HG03196 (cell line): ENCODE measurements around the gene PARP8.
"Not testable (repeated sequence)": the region's sequence is repeated elsewhere in the genome, so short reads cannot be mapped to it uniquely, and the experiment has no call there.

Source experiments
- ATAC-seq: cut with Tn5 transposase; IDR thresholded peaks from one replicate; pipeline ENCODE4 v1.9.1; 2021; ENCODE audit not compliant: unreplicated experiment

The PARP8 gene

DNA sequence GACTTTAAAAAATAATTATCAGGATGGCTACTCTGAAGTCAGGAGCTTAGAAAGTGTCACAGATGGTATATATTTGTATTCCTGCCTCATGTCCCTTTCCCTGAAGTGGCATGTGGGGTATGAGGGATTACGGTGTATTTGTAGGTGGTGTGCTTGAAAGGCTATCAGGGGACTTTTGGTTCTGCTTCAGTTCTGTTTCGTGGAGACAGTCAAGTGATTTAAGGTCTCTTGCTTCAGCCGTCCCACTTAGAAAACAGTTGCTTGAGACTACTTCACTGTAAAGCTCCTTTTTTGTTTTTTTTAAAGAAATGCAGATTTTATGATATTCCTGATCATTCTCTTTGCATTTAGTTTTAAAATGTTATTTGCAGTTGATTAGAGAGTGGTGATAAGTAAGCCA lies 18.3 kb downstream of the PARP8 start:
- ATAC-seq: no peak

DNA sequence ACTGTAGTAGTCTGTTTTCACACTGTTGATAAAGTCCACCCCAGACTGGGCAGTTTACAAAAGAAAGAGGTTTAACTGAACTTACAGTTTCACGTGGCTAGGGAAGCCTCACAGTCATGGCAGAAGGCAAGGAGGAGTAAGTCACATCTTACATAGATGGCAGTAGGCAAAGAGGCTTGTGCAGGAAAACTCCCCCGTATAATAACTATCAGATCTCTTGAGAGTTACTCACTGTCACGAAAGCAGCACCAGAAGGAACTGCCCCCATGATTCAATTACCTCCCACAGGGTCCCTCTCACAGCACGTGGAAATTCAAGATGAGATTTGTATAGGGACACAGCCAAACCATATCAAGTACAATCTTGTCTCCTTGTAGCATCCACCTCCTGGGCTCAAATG lies 21.1 kb downstream of the PARP8 start:
- no peak for ATAC-seq

DNA sequence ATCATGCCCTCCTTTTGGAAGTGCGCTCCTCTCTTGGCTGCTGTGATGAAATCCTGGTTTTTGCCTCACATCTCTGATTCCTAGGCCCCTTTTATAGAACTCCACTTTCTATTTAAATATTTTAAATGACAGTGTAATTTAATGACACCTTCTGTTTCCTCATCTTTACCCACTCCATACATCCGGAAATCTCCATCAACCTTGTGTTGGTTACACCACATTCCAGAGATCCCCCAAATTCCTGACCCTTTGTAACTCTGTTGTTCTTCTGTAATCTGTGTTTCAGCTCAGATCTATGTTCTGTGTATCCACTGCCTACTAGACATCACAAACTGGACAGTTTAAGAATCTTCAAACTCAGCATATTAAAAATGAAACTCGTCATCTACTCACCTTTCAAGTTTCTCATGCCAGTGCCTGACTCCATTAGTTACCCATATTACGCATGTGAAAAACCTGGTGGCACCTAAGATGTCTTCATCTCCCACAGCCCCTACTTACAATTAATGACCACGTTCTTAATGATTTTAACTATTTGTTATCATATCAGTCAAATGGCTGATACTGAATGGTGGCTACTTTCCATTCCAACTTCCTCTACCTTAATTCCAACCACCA lies 25.1 kb downstream of the PARP8 start:
- no peak for ATAC-seq

DNA sequence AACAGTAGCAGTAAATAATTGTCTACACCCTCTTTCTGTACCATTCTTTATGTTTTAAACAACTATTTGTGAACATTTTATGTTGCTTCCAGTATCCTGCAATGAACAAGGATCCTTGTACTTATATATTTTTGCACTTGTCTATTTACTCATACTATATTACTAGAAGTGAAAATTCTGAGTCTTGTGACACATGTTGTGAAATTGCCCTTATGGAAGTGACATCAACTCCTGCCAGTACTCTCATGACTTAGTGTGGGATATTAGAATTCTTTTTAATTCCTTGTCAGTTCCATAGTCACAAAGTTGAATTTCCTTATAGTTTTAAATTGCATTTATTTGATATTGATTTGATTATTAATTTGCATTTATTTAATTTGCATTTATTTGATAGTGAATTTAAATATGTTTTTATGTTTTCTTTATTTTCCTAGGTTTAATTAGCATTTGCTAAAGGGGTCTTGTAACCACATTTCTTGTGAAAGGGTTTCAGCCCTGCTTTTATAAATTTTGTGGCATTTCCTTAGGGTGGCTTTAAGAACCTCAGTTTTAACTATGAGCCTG lies 27.7 kb downstream of the PARP8 start:
- no peak for ATAC-seq

DNA sequence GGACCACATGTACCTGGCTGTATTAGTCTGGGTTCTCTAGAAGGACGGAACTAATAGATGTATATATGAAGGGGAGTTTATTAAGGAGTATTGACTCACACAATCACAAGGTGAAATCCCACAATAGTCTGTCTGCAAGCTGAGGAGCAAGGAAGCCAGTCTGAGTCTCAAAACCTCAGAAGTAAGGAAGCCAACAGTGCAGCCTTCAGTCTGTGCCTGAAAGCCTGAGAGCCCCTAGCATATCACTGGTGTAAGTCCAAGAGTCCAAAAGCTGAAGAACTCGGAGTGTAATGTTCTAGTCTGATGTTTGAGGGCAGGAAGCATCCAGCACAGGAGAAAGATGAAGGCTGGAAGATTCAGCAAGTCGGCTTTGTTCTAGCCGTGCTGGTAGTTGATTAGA lies 28.2 kb downstream of the PARP8 start:
- not testable (repeated sequence) for ATAC-seq

- ATAC-seq: no peak
Observed at GRCh38 chr5:50697739-50698138, 31.3 kb downstream of the PARP8 start.

GRCh38 chr5:50699737-50700136 lies 33.3 kb downstream of the PARP8 start:
- no peak for ATAC-seq

GRCh38 chr5:50700706-50701105 lies 34.3 kb downstream of the PARP8 start:
- no peak for ATAC-seq

DNA sequence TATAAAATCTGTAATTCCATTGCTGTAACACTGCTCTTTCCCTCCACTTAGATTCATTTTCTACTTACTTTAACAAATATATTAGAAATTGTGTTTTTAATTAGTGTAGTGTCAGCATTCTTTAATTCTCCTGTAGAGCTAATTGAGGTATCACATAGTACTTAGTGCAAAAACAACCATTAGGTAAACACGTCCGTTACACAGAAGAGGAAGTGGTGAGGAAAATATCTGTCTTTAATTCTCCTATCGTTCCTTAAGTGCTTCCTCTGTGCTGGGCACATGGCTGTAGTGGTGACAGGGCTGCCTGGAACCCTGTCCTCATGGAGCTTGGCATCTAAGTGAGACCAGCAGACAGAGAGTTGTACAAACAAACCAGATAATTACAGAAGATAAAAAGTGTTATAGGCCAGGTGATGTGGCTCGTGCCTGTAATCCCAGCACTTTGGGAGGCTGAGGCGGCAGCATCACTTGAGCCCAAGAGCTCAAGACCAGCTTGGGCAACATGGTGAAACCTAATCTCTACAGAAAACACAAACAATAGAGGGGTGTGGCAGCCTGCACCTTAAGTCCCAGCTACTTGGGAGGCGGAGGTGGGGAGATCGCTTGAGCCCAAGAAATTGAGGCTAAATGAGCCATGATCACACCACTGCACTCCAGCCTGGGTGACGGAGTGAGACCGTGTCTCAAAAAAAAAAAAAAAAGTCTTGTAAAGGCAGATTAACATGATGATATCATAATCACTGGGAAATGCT lies 36.4 kb downstream of the PARP8 start:
- ATAC-seq: no peak

- ATAC-seq: no peak
Observed at GRCh38 chr5:50703367-50703666, 36.9 kb downstream of the PARP8 start.

GRCh38 chr5:50704730-50705129 lies 38.3 kb downstream of the PARP8 start:
- ATAC-seq: no peak

GRCh38 chr5:50709471-50709870 lies 43.0 kb downstream of the PARP8 start:
- no peak for ATAC-seq

DNA sequence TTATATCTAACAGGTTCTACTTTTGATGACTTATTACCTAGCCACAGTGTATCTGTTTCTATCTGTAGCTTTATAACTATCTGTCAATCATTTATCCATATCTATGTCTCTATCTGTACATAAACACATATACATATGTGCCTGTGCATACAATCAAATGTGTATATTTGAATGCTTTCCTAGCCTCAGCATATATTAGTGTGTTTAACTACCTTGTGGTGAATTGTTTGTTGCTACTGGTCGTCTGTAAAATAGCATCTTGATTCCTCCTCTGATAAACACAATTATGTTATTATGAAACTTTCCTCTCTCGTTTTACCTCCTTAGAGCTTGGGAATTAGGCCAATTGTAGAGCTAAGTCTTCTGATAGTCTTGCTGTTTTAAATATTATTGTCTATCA lies 44.4 kb downstream of the PARP8 start:
- peak; percentile 28 for ATAC-seq

DNA sequence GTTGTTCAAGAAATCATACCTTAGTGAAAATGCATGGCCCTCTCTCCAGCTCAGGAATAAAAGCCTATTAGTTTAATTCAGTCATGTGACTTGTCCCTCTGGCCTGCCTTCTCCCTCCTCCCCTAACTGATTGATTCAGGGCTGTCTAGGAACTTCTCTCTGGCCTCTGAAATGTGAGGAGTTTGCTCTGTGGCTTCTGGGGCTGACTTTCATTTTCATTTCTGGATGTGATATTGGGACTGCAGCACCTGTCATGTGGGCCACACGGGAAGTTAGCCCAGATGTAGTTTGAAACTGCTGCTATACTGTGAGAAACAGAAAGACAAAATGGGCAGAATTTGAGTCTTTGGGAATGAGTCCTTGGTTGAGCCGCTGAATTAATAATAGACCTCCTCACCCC lies 44.8 kb downstream of the PARP8 start:
- ATAC-seq: peak; percentile 96

DNA sequence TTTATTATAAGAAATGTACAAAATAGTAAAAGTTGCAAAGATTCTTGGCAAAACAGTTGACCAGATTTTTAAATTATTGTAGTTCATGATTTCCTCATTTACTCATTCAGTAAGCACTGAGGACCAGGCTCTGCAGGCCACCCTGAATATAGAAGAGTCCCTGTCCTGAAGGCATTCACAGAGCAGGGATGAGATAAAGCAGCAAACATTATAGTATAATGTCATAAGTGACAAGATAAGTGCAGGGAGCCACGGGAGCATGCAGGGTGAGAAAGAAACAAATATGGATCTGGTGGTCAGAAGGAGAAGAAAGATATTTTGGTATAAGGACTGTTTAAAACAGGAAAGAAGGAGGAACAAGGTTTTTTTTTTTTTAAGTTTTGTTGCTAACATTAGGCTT lies 46.0 kb downstream of the PARP8 start:
- no peak for ATAC-seq

DNA sequence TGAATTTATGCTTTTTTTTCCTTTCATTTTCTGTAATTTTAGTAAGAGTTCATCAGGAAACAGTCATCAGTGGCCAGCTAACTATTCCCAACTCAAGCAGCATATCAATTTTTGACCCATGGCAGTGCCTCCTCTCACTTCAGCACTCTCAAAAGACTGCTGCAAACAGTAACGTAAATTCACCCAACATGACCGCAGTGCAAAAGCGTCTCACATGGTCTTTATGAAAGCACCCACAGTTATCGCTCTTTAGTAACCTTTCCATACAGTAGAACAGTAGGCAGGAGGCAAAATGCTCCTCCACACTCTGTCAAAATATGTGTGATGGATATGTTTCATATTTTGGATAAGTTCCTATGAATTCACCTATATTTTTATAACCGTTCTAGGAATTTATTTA lies 48.6 kb downstream of the PARP8 start:
- no peak for ATAC-seq

DNA sequence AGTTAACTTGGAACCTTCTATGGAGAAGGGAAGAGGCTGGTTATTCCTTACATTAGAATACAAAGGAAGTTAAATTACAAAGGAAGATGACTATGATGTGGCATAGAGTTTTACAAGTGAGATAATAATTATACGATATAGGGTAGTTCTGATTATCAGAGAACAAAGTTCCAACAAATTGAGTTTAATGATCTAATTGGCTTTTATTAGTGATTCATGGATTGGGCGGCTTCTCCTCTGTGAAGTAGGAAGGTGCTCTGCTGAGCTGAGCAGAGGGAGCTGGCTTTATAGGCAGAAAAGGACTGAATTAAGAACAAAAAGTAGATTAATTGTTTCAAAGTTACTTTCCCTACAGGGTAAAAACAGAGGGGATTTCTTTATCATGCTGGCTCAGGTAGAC lies 49.7 kb downstream of the PARP8 start:
- no peak for ATAC-seq

- ATAC-seq: peak; percentile 56
Observed at GRCh38 chr5:50717651-50718050, 51.2 kb downstream of the PARP8 start.

DNA sequence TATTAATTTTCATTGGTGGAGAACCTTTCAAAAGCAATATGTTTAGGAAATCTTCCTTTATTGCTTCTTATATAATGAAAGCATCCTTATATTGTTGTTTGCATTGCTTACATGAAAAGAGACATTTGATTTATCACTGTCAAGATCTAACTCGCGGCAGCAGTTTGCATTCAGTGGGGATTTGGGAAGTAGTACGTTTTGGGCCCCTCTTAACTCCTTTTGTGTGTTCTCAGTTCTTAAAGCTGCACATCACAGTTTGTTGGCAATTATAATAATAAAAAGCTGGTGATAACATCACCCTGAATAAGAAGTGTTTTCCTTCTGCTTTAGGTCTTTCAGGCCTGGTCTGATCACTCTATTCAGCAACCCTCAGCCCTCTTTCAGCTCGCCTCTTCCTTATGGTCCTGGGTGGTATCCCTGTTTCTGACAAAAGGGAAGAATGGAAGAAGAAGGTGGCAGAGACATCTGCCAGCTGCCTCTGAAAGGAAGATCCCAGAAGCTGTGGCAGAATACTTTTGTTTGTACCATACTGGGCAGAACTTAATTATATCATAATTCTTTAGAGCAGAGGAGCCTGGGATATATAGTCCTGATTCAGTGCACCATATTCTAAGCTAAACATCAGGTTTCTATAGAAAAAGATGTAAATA lies 53.7 kb downstream of the PARP8 start:
- ATAC-seq: no peak

DNA sequence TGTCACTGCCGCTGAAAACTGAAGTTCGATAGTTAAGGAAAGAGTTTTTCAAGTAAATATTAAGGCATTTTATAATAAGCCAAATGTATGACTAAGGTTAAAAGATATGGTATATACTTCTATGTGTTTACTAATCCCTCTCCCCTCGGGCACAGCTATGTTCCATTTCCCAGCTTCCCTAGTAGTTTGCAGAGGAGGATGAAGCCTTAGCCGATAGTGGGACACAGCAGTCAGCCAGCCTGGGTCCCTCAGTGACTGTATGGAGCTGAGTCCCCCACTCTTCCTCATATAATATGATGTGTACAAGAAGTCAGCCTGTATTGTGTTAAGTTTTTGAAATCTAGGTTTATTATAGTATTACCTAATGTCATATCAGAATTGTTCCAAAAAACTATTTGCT lies 55.8 kb downstream of the PARP8 start:
- ATAC-seq: no peak

DNA sequence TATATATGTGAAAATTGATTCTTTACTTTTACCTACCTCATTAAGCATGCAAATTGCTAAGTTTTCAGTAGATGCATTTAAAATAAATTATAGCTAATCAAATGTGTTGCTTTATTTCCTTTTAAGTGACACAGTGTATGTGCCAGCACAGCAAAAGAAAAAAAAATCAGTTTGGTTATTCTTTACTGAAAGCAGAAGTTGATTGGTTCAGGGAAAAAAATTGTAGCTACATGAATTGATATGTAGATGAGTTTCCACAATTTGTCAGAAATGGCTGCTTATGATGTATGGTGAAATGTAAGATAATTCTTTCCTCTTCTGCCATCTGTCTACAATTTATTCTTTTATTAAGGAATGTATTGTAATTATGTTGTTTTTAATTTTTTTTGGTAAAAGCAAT lies 57.8 kb downstream of the PARP8 start:
- ATAC-seq: no peak

DNA sequence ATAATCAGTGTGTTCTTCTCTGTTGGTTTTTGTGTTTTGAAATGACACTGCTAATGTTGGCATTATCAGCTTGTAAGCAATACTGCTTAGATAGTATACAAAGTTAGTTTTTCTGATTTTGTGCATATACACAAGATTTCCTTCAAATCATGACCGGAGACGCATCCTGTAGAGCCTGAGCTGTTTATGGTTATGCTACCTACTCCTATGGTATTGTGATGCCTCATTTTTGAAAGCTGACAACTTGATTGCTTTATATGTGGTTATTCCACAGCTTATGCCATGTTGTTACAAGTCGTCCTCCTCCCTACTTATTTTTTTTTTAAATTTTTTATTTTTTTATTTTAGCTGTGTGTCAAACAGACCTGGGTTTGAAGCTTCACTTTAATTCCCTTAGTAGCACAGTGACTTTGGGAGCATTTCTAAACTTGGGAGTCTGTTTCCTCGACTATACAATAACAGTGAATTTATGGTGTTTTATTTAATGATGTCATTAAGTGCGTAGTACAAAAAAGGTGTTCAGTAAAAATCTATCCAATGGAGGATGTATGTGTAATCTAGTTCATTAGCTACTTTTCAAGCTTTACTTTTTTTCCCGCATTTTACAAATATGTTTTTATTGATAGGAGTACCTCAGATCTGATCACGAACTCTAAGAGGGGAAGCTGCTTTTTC lies 59.5 kb downstream of the PARP8 start:
- ATAC-seq: no peak
